Astrocyte (in vitro differentiated cells and primary cell): ENCODE results near the gene MIS12.

Source experiments
- EZH2 ChIP-seq: IDR thresholded peaks from 2 replicates; pipeline ENCODE4 v1.6.1; 2012; ENCODE audit warnings: mild to moderate bottlenecking, low read length, inconsistent platforms; ENCODE audit not compliant: insufficient read depth
- TF ChIP-seq, protein P1 (sequence below): IDR thresholded peaks from 2 replicates; pipeline ENCODE4 v1.5.1; 2011; ENCODE audit warnings: low read depth, mild to moderate bottlenecking, inconsistent platforms, low read length, moderate library complexity; ENCODE audit not compliant: insufficient read depth

DNA sequence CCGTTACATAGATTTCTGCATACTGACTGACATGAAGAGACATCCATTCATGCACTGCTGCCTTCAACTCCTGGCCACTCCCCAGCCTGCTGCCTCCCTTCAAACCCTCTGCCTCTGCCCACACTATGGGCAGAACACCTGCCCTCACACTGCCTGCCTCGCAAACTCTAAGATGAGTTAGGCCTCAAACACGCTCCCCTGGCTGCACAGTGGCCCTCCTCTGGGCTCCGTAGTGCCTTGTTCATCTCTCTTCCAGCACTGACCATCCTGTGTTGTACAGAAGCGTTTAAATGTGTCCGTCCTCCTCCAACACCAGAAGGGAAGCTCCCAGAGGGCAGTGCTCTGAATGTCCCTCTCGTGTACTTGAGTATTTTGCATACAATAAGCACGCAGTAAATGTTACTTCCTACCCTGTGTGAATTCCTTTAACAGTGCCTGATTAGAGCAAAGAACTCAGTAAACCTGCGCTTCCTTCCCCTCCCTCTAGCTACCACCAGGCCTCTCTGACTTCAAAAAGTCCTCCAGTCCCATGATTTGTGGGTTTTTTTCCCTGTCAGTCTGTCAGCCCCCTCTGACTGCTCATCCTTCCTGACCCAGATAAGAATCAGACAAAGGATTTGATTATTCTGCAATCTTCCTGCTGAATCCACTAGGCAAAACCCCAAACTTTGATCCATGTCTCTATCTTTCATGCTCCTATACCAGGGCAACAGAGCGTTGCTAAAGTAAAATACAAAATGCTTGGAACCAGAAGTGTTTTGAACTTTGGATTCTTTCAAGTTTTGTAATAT is 21.5 kb upstream of the MIS12 start:
- TF ChIP-seq, protein P1, sequence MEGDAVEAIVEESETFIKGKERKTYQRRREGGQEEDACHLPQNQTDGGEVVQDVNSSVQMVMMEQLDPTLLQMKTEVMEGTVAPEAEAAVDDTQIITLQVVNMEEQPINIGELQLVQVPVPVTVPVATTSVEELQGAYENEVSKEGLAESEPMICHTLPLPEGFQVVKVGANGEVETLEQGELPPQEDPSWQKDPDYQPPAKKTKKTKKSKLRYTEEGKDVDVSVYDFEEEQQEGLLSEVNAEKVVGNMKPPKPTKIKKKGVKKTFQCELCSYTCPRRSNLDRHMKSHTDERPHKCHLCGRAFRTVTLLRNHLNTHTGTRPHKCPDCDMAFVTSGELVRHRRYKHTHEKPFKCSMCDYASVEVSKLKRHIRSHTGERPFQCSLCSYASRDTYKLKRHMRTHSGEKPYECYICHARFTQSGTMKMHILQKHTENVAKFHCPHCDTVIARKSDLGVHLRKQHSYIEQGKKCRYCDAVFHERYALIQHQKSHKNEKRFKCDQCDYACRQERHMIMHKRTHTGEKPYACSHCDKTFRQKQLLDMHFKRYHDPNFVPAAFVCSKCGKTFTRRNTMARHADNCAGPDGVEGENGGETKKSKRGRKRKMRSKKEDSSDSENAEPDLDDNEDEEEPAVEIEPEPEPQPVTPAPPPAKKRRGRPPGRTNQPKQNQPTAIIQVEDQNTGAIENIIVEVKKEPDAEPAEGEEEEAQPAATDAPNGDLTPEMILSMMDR = no peak
- no peak for TF ChIP-seq EZH2
